ENCODE results near the gene NFIB. TPM values are rescaled to one million over a fixed set of nuclear protein-coding genes. Genes with fewer than 3 reads are reported as not detected.

Gene NFIB
- polyA plus RNA-seq, 1 donor (not counting 4 experiments of a cell fraction or from before 2014, with no cell fraction given) = 8.9 TPM

GRCh38 chr9:14342736-14343135 lies 28.8 kb upstream of the NFIB start:
- H4K20me1 ChIP-seq (ENCODE audit: control insufficient read depth, extremely low read depth, insufficient read depth, low read length) = no peaks in the 10 kb centered on the region
- H3K79me2 ChIP-seq (ENCODE audit: control insufficient read depth, insufficient read depth, low read length) = no peaks in the 10 kb centered on the region
- H2AFZ ChIP-seq (ENCODE audit: control insufficient read depth, low read length) = no peak overlapping the region
- no peak overlapping the region for H3K4me3 ChIP-seq (ENCODE audit: control insufficient read depth in 2 of 3, extremely low read depth in 1 of 3, insufficient read depth in 2 of 3, low read depth in 1 of 3, low read length in 3 of 3)
- no peaks in the 10 kb centered on the region for H3K36me3 ChIP-seq (ENCODE audit: control insufficient read depth in 2 of 2, extremely low read depth in 1 of 2, insufficient read depth in 2 of 2, low read length in 2 of 2)
- H3K9ac ChIP-seq (ENCODE audit: control insufficient read depth, extremely low read depth, insufficient read depth, low read length) = no peak overlapping the region
- H3K4me1 ChIP-seq (ENCODE audit: control insufficient read depth, extremely low read depth, insufficient read depth, low read length) = peaks cover 26% of the 10 kb centered on the region
- no peak overlapping the region for H3K4me2 ChIP-seq (ENCODE audit: control insufficient read depth, extremely low read depth, insufficient read depth, low read depth, low read length)
- H3K27ac ChIP-seq (ENCODE audit: control insufficient read depth, insufficient read depth, low read length) = no peak overlapping the region
- FAIRE-seq (no peak), DNase-seq (ENCODE audit: low read depth, low spot score) (no peak)
- dilution Hi-C loops (cut with MboI; ENCODE audit: extremely low pct_ligation_motif_present, low sequenced_read_pairs) = no loop called here
- H3K9me1 ChIP-seq (ENCODE audit: control insufficient read depth, extremely low read depth, insufficient read depth, low read length) = no peaks in the 10 kb centered on the region
- H3K27me3 ChIP-seq (ENCODE audit: control insufficient read depth, extremely low read depth, insufficient read depth, low read length) = peaks cover 50% of the 10 kb centered on the region
- H3K9me3 ChIP-seq (ENCODE audit: control insufficient read depth, low read depth, low read length) = no peaks in the 10 kb centered on the region
- TF ChIP-seq EZH2 (IDR thresholded peaks at IDR 0.05; ENCODE audit: low read length) = no peak
- no peak for TF ChIP-seq CTCF (optimal IDR thresholded peaks at IDR 0.05 in 1 of 3, IDR thresholded peaks at IDR 0.05 in 1 of 3, conservative IDR thresholded peaks at IDR 0.05 in 1 of 3; ENCODE audit: extremely low read depth in 1 of 3, insufficient read depth in 2 of 3, low read length in 3 of 3)

GRCh38 chr9:14341437-14342122 lies 27.6 kb upstream of the NFIB start:
- no peak overlapping the region for H3K27ac ChIP-seq (ENCODE audit: control insufficient read depth, insufficient read depth, low read length)
- dilution Hi-C loops (cut with MboI; ENCODE audit: extremely low pct_ligation_motif_present, low sequenced_read_pairs) = no loop called here
- no peak overlapping the region for H3K4me3 ChIP-seq (ENCODE audit: control insufficient read depth in 2 of 3, extremely low read depth in 1 of 3, insufficient read depth in 2 of 3, low read depth in 1 of 3, low read length in 3 of 3)
- H3K9me3 ChIP-seq (ENCODE audit: control insufficient read depth, low read depth, low read length) = no peaks in the 10 kb centered on the region
- H3K79me2 ChIP-seq (ENCODE audit: control insufficient read depth, insufficient read depth, low read length) = no peaks in the 10 kb centered on the region
- DNase-seq (ENCODE audit: low read depth, low spot score) = no peak
- H3K36me3 ChIP-seq (ENCODE audit: control insufficient read depth in 2 of 2, extremely low read depth in 1 of 2, insufficient read depth in 2 of 2, low read length in 2 of 2) = no peaks in the 10 kb centered on the region
- no peak overlapping the region for H3K4me2 ChIP-seq (ENCODE audit: control insufficient read depth, extremely low read depth, insufficient read depth, low read depth, low read length)
- no peaks in the 10 kb centered on the region for H3K9me1 ChIP-seq (ENCODE audit: control insufficient read depth, extremely low read depth, insufficient read depth, low read length)
- no peak overlapping the region for H3K9ac ChIP-seq (ENCODE audit: control insufficient read depth, extremely low read depth, insufficient read depth, low read length)
- no peak overlapping the region for H2AFZ ChIP-seq (ENCODE audit: control insufficient read depth, low read length)
- peaks cover 16% of the 10 kb centered on the region for H3K4me1 ChIP-seq (ENCODE audit: control insufficient read depth, extremely low read depth, insufficient read depth, low read length)
- FAIRE-seq = no peak
- peaks cover 43% of the 10 kb centered on the region for H3K27me3 ChIP-seq (ENCODE audit: control insufficient read depth, extremely low read depth, insufficient read depth, low read length)
- no peaks in the 10 kb centered on the region for H4K20me1 ChIP-seq (ENCODE audit: control insufficient read depth, extremely low read depth, insufficient read depth, low read length)
- no peak for TF ChIP-seq CTCF (optimal IDR thresholded peaks at IDR 0.05 in 1 of 3, IDR thresholded peaks at IDR 0.05 in 1 of 3, conservative IDR thresholded peaks at IDR 0.05 in 1 of 3; ENCODE audit: extremely low read depth in 1 of 3, insufficient read depth in 2 of 3, low read length in 3 of 3)
- TF ChIP-seq EZH2 (IDR thresholded peaks at IDR 0.05; ENCODE audit: low read length) = no peak

Data from keratinocyte (primary cell).